ENCODE results near the gene ASB13. TPM values are rescaled to one million over a fixed set of nuclear protein-coding genes. Genes with fewer than 3 reads are reported as not detected.

ASB13 gene
- total and polyA plus RNA-seq, 2 of the 13 experiments (the other 11 are each of a cell fraction or from before 2014, with no cell fraction given): 9.3 to 15.4 TPM

DNA sequence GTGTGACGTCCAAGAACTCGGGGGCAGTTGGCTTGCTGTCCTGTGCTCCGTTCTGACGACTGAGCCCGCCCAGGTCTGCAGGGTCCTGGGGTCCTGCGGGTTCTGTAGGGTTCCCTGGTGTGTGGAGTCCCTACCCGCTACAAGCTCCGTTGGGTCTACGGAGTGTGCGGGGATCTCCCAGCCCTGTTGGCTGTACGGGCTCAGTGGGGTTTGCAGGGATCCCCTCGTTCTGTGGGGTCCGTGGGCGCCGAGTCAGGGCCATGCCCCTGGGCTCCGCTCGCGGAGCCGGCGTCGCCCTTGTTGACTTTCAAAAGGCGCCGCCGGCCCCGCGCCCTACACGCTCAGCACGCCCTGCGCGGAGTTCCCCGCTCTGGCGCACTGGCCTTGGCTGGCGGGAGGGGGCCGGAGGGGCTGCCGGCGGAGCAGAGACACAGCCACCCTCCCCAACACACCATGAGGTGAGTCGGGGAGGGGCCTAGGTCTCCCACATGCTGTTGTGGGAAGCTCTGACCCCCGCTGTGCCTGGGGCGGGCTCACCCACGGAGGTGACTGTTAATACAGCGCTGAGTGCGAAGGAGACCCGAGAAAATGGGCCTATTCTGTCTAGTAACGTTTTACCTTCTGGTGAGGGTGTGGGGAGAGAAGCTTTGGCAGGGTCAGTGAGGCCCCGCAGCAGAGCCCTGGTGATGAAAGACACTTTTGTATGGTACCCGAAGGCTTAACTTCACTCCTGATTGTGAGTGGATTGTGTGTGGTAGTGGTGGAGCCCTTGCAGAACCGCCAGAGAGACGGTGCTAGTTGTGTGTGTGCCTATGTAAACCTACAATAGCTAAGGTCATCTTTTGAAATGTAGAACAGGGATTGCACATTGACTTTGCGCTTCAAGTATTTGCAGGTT lies 26.3 kb upstream of the ASB13 start (continued):
- 0 out of 2 replicates have a peak, but pooled peaks have one; percentile 32 for TF ChIP-seq ATF1 (CRISPR knock-in tag; IDR thresholded peaks at IDR 0.05)
- no peak for TF ChIP-seq ZNF530 (CRISPR knock-in tag; IDR thresholded peaks at IDR 0.05; ENCODE audit: low read depth)
- peak; percentile 86 for TF ChIP-seq HDAC2 (CRISPR knock-in tag; IDR thresholded peaks at IDR 0.05)
- peak; percentile 27 for TF ChIP-seq PHF5A (CRISPR knock-in tag; IDR thresholded peaks at IDR 0.05; ENCODE audit: low read depth, unreplicated experiment)
- no peak for TF ChIP-seq SMAD9 (CRISPR knock-in tag; IDR thresholded peaks at IDR 0.05)
- TF ChIP-seq ZNF563 (CRISPR knock-in tag; IDR thresholded peaks at IDR 0.05): peak; percentile 86; the same call in 1 of the 2 replicates
- peak; percentile 91 for TF ChIP-seq MXD3 (CRISPR knock-in tag; IDR thresholded peaks at IDR 0.05)
- TF ChIP-seq NR2F6 (IDR thresholded peaks at IDR 0.05): no peak; the same call in none of the 2 replicates
- TF ChIP-seq NR2F6 (CRISPR knock-in tag; IDR thresholded peaks at IDR 0.05): peak; percentile 37
- no peak; the same call in 1 of the 2 replicates for TF ChIP-seq JDP2 (CRISPR knock-in tag; IDR thresholded peaks at IDR 0.05; ENCODE audit: borderline replicate concordance)
- TF ChIP-seq ZFP37 (CRISPR knock-in tag; IDR thresholded peaks at IDR 0.05; ENCODE audit: borderline replicate concordance): peak; percentile 70; the same call in 1 of the 2 replicates
- no peak for TF ChIP-seq ZFP36 (IDR thresholded peaks at IDR 0.05; ENCODE audit: borderline replicate concordance, low read depth, low read length, partially characterized antibody)
- TF ChIP-seq THYN1 (CRISPR knock-in tag; IDR thresholded peaks at IDR 0.05; ENCODE audit: borderline replicate concordance, low read depth): no peak
- TF ChIP-seq XBP1 (CRISPR knock-in tag; IDR thresholded peaks at IDR 0.05): no peak
- TF ChIP-seq ZSCAN30 (CRISPR knock-in tag; IDR thresholded peaks at IDR 0.05): no peak
- TF ChIP-seq ZNF737 (CRISPR knock-in tag; IDR thresholded peaks at IDR 0.05; ENCODE audit: borderline replicate concordance): no peak; the same call in 1 of the 2 replicates
- peak; percentile 94 for TF ChIP-seq AKAP8 (CRISPR knock-in tag; IDR thresholded peaks at IDR 0.05)
- TF ChIP-seq, protein P1, sequence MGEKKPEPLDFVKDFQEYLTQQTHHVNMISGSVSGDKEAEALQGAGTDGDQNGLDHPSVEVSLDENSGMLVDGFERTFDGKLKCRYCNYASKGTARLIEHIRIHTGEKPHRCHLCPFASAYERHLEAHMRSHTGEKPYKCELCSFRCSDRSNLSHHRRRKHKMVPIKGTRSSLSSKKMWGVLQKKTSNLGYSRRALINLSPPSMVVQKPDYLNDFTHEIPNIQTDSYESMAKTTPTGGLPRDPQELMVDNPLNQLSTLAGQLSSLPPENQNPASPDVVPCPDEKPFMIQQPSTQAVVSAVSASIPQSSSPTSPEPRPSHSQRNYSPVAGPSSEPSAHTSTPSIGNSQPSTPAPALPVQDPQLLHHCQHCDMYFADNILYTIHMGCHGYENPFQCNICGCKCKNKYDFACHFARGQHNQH (CRISPR knock-in tag; IDR thresholded peaks at IDR 0.05): peak; percentile 81; the same call in 1 of the 2 replicates
- TF ChIP-seq, protein P2, sequence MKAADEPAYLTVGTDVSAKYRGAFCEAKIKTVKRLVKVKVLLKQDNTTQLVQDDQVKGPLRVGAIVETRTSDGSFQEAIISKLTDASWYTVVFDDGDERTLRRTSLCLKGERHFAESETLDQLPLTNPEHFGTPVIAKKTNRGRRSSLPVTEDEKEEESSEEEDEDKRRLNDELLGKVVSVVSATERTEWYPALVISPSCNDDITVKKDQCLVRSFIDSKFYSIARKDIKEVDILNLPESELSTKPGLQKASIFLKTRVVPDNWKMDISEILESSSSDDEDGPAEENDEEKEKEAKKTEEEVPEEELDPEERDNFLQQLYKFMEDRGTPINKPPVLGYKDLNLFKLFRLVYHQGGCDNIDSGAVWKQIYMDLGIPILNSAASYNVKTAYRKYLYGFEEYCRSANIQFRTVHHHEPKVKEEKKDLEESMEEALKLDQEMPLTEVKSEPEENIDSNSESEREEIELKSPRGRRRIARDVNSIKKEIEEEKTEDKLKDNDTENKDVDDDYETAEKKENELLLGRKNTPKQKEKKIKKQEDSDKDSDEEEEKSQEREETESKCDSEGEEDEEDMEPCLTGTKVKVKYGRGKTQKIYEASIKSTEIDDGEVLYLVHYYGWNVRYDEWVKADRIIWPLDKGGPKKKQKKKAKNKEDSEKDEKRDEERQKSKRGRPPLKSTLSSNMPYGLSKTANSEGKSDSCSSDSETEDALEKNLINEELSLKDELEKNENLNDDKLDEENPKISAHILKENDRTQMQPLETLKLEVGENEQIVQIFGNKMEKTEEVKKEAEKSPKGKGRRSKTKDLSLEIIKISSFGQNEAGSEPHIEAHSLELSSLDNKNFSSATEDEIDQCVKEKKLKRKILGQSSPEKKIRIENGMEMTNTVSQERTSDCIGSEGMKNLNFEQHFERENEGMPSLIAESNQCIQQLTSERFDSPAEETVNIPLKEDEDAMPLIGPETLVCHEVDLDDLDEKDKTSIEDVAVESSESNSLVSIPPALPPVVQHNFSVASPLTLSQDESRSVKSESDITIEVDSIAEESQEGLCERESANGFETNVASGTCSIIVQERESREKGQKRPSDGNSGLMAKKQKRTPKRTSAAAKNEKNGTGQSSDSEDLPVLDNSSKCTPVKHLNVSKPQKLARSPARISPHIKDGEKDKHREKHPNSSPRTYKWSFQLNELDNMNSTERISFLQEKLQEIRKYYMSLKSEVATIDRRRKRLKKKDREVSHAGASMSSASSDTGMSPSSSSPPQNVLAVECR (CRISPR knock-in tag; IDR thresholded peaks at IDR 0.05; ENCODE audit: borderline replicate concordance): peak; percentile 90
- TF ChIP-seq HMGXB4 (CRISPR knock-in tag; IDR thresholded peaks at IDR 0.05; ENCODE audit: borderline replicate concordance in 1 of 2, low read depth in 1 of 2): peak; percentile 57 to 67; a peak in 3 of 4 replicates
- no peak for TF ChIP-seq ZNF484 (CRISPR knock-in tag; IDR thresholded peaks at IDR 0.05; ENCODE audit: borderline replicate concordance, low read depth)
- TF ChIP-seq KAT2B (IDR thresholded peaks at IDR 0.05; ENCODE audit: borderline replicate concordance, low read depth, low read length): no peak
